Stomach (tissue), 4 donors: ENCODE data around the gene UBAC2.

ENCODE experiments used
- CTCF ChIP-seq, 7 experiments: fragments of 450-650 bp in 4 of 7; fragments of 200-600 bp in 3 of 7; sonication (generic) in 3 of 7; IDR thresholded peaks; one replicate each; pipeline ENCODE4 v1.5.1; 2016 to 2019; ENCODE audit warnings: antibody characterized with exemption in 7 of 7, control low read depth in 2 of 7, mild to moderate bottlenecking in 1 of 7
- POLR2A ChIP-seq, 4 donors: fragments of 450-650 bp; IDR thresholded peaks; one replicate each; pipeline ENCODE4 v1.6.1; 2016; ENCODE audit warnings: antibody characterized with exemption in 4 of 4, control low read depth in 2 of 4, mild to moderate bottlenecking in 1 of 4, moderate library complexity in 1 of 4
- POLR2AphosphoS5 ChIP-seq, 3 donors: sonication (generic); formaldehyde crosslinking; IDR thresholded peaks; one replicate each; pipeline ENCODE4 v1.6.1; 2016; ENCODE audit warnings: antibody characterized with exemption in 3 of 3

DNA sequence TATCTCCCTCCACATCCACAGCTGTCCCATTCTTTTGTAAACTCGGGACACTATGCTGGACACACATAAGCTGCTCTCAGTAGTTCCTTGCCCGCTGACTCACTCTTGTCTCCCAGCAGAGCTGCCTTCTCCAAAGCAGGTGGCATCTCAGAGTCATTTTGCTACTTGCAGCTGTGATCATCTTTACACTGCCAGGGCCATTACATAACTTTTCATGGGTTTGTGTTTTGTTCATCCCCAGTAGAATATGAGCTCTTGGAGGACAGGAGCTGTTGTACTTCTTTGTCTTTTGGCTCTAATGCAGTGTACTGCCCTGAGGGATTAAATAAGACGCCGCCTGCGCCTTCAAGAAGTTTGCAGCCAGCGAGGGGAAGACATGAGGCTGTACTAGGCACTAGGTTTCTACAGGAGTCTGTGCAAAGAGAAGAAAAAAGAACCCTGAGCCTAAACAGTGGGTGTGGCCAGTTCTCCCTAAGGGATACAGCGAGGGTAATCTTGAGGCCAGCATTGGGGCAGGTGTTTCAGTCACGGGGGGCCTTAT is 147.3 kb downstream of the UBAC2 start:
- TF ChIP-seq CTCF (IDR thresholded peaks at IDR 0.05) = no peak
- TF ChIP-seq POLR2AphosphoS5 (IDR thresholded peaks at IDR 0.05) = no peak
- TF ChIP-seq POLR2A (IDR thresholded peaks at IDR 0.05) = no peak
